HCT116 (cell line): Measurements from ENCODE around the gene ABCD1. TPM values are rescaled to one million over a fixed set of nuclear protein-coding genes. Genes with fewer than 3 reads are reported as not detected.

ENCODE experiments used
- ATAC-seq: fragments of 200-7000 bp; cut with Tn5 transposase; 2 replicates; pipeline ENCODE4 v1.9.1; 2020; ENCODE audit warnings: mild to moderate bottlenecking, moderate library complexity
- BruUV-seq: library from RNA; stranded (reverse); fragments of 400-500 nt; replicated peaks from 2 replicates; lab custom pipeline; 2021; lab: Mats Ljungman, UMichigan
- CTCF ChIA-PET: fragments of 300-600 bp; sonication (Branson Sonifier 250); formaldehyde crosslinking; loops from one replicate; lab custom pipeline; 2021; ENCODE audit warnings: antibody characterized with exemption; lab: Charles Lee
- POLR2A ChIA-PET: fragments of 300-600, 350-600 bp; sonication (Branson Sonifier 250); formaldehyde crosslinking; loops from one replicate; lab custom pipeline; 2021; ENCODE audit warnings: antibody characterized with exemption; lab: Charles Lee
- RAD21 ChIA-PET, 2 experiments: fragments of 300-600 bp; sonication (Branson Sonifier 250); formaldehyde crosslinking; loops; one replicate each; lab custom pipeline; 2023; ENCODE audit warnings: low total read pairs in 2 of 2; ENCODE audit not compliant: uncharacterized antibody in 2 of 2, unreplicated experiment in 2 of 2, low non-redundant PET in 1 of 2; lab: Charles Lee
- DNase-seq: peaks from one replicate; pipeline ENCODE4 v3.0.0-alpha.2; 2010; ENCODE audit warnings: low read depth, low spot score
- H2AFZ ChIP-seq: fragments of 200-600 bp; shearing (Covaris generic), sonication (generic); 2 replicates; pipeline ENCODE4 v1.6.1; 2017; ENCODE audit warnings: low read depth, mixed run types, mixed read lengths, antibody characterized with exemption, low read length; ENCODE audit not compliant: poor library complexity, severe bottlenecking
- H3K27ac ChIP-seq: 2 replicates; pipeline ENCODE4 v1.5.1; 2012; ENCODE audit warnings: low read depth, low read length
- H3K27me3 ChIP-seq: fragments of 200-600 bp; sonication (generic); 2 replicates; pipeline ENCODE4 v1.6.1; 2016; ENCODE audit warnings: mixed run types, low read length, mixed read lengths; ENCODE audit not compliant: insufficient read depth
- H3K36me3 ChIP-seq, 2 experiments: fragments of 200-500 bp in 1 of 2; fragments of 200-600 bp in 1 of 2; sonication (Bioruptor generic) in 1 of 2; sonication (generic) in 1 of 2; 2 replicates each; pipeline versions ENCODE4 v1.5.1 to v1.6.1; 2014 to 2016; ENCODE audit warnings: low read length in 2 of 2, inconsistent platforms in 1 of 2, mixed read lengths in 1 of 2, mixed run types in 1 of 2; ENCODE audit not compliant: insufficient read depth in 2 of 2, control insufficient read depth in 1 of 2
- H3K4me1 ChIP-seq, 2 experiments: fragments of 200-600 bp in 1 of 2; sonication (generic) in 1 of 2; 2 replicates each; pipeline versions ENCODE4 v1.5.1 to v1.6.1; 2012 to 2017; ENCODE audit warnings: low read length in 2 of 2, inconsistent platforms in 1 of 2, mild to moderate bottlenecking in 1 of 2, mixed read lengths in 1 of 2, mixed run types in 1 of 2, moderate library complexity in 1 of 2; ENCODE audit not compliant: insufficient read depth in 2 of 2, control insufficient read depth in 1 of 2
- H3K4me2 ChIP-seq: fragments of 200-600 bp; sonication (generic); 2 replicates; pipeline ENCODE4 v1.6.1; 2017; ENCODE audit warnings: mixed run types, low read length, mixed read lengths
- H3K4me3 ChIP-seq, 2 experiments: fragments of 200-600 bp in 1 of 2; sonication (generic) in 1 of 2; replicated peaks in 1 of 2; 2 replicates each; pipeline ENCODE4 v1.5.1; 2011 to 2016; ENCODE audit warnings: low read length in 2 of 2, control low read depth in 1 of 2, low read depth in 1 of 2, mild to moderate bottlenecking in 1 of 2, mixed read lengths in 1 of 2, mixed run types in 1 of 2
- H3K79me2 ChIP-seq: fragments of 200-600 bp; sonication (generic); 2 replicates; pipeline ENCODE4 v1.6.1; 2017; ENCODE audit warnings: mild to moderate bottlenecking, mixed run types, low read length, moderate library complexity, mixed read lengths; ENCODE audit not compliant: insufficient read depth
- H3K9ac ChIP-seq: fragments of 200-600 bp; sonication (generic); 2 replicates; pipeline ENCODE4 v1.6.1; 2016; ENCODE audit warnings: low read length, mixed read lengths
- H3K9me2 ChIP-seq: fragments of 200-600 bp; sonication (generic), shearing (Covaris generic); 2 replicates; pipeline ENCODE4 v1.6.1; 2017; ENCODE audit warnings: mixed run types, mild to moderate bottlenecking, moderate library complexity; ENCODE audit not compliant: insufficient read depth
- H3K9me3 ChIP-seq, 2 experiments: fragments of 200-500 bp in 1 of 2; fragments of 200-600 bp in 1 of 2; sonication (Bioruptor generic) in 1 of 2; sonication (generic) in 1 of 2; 2 replicates each; pipeline ENCODE4 v1.6.1; 2014 to 2017; ENCODE audit warnings: low read length in 2 of 2, mixed read lengths in 2 of 2, inconsistent platforms in 1 of 2, low read depth in 1 of 2, mild to moderate bottlenecking in 1 of 2, mixed run types in 1 of 2, moderate library complexity in 1 of 2; ENCODE audit not compliant: control insufficient read depth in 1 of 2, insufficient read depth in 1 of 2
- H4K20me1 ChIP-seq: fragments of 200-600 bp; sonication (generic), shearing (Covaris generic); 2 replicates; pipeline ENCODE4 v1.6.1; 2017; ENCODE audit warnings: mixed run types, mild to moderate bottlenecking, moderate library complexity; ENCODE audit not compliant: insufficient read depth
- ATF3 ChIP-seq: IDR thresholded peaks from 2 replicates; pipeline ENCODE4 v1.6.1; 2012
- CBX3 ChIP-seq: IDR thresholded peaks from 2 replicates; pipeline ENCODE4 v1.6.1; 2012; ENCODE audit warnings: low read depth
- CTCF ChIP-seq, 3 experiments: fragments of 200-600 bp in 1 of 3; sonication (generic) in 1 of 3; IDR thresholded peaks in 2 of 3; conservative IDR thresholded peaks in 1 of 3; 2 replicates each; pipeline ENCODE4 v1.5.1; 2012 to 2017; ENCODE audit warnings: low read depth in 2 of 3, low read length in 2 of 3, antibody characterized with exemption in 1 of 3, borderline replicate concordance in 1 of 3, control low read depth in 1 of 3, mild to moderate bottlenecking in 1 of 3, mixed read lengths in 1 of 3, mixed run types in 1 of 3, moderate library complexity in 1 of 3; ENCODE audit not compliant: insufficient read depth in 1 of 3
- EGR1 ChIP-seq: IDR thresholded peaks from 2 replicates; pipeline ENCODE4 v1.6.1; 2012; ENCODE audit warnings: low read depth
- ELF1 ChIP-seq: IDR thresholded peaks from 2 replicates; pipeline ENCODE4 v1.6.1; 2012; ENCODE audit warnings: low read depth, borderline replicate concordance
- EZH2 ChIP-seq: fragments of 200-600 bp; sonication (generic); IDR thresholded peaks from 2 replicates; pipeline ENCODE4 v1.6.1; 2017; ENCODE audit warnings: antibody characterized with exemption, mixed run types
- EZH2phosphoT487 ChIP-seq: fragments of 200-600 bp; IDR thresholded peaks from 2 replicates; pipeline ENCODE4 v1.6.1; 2018; ENCODE audit warnings: antibody characterized with exemption, borderline replicate concordance
- FOSL1 ChIP-seq: IDR thresholded peaks from 2 replicates; pipeline ENCODE4 v1.6.1; 2012; ENCODE audit warnings: low read depth
- JUND ChIP-seq: IDR thresholded peaks from 2 replicates; pipeline ENCODE4 v1.6.1; 2012
- MAX ChIP-seq: IDR thresholded peaks from 2 replicates; pipeline ENCODE4 v1.6.1; 2012
- POLR2A ChIP-seq: IDR thresholded peaks from 2 replicates; pipeline ENCODE4 v1.7.0; 2011; ENCODE audit warnings: borderline replicate concordance; ENCODE audit not compliant: insufficient read depth, insufficient read length; ENCODE audit errors: extremely low read depth
- RAD21 ChIP-seq: IDR thresholded peaks from 2 replicates; pipeline ENCODE4 v1.6.1; 2012; ENCODE audit warnings: low read depth, mild to moderate bottlenecking
- SIN3A ChIP-seq: IDR thresholded peaks from 2 replicates; pipeline ENCODE4 v1.6.1; 2012; ENCODE audit warnings: low read depth
- SP1 ChIP-seq: IDR thresholded peaks from 2 replicates; pipeline ENCODE4 v1.6.1; 2012; ENCODE audit warnings: low read depth
- SRF ChIP-seq: IDR thresholded peaks from 2 replicates; pipeline ENCODE4 v1.6.1; 2012; ENCODE audit warnings: low read depth
- TCF7L2 ChIP-seq: IDR thresholded peaks from 2 replicates; pipeline ENCODE4 v1.7.0; 2011; ENCODE audit warnings: borderline replicate concordance, inconsistent platforms; ENCODE audit not compliant: insufficient read depth, insufficient read length; ENCODE audit errors: extremely low read depth
- YY1 ChIP-seq: IDR thresholded peaks from 2 replicates; pipeline ENCODE4 v1.6.1; 2011; ENCODE audit warnings: low read length, low read depth, moderate library complexity, mild to moderate bottlenecking; ENCODE audit not compliant: insufficient replicate concordance; ENCODE audit errors: extremely low read depth
- ZNF274 ChIP-seq: fragments of 200-500 bp; sonication (Bioruptor generic); IDR thresholded peaks from 2 replicates; pipeline ENCODE4 v1.6.1; 2014; ENCODE audit warnings: mild to moderate bottlenecking, low read depth, low read length, inconsistent platforms
- intact Hi-C: fragments of 100-400 bp; cut with micrococcal nuclease; formaldehyde crosslinking; loops from 2 replicates; pipeline ENCODE4 v1.10.0; 2022
- total RNA-seq: library from RNA; stranded (reverse); gene quantifications from one replicate; pipeline ENCODE4 v1.2.1, GENCODE V29; 2021; ENCODE audit not compliant: unreplicated experiment

Gene ABCD1
- total RNA-seq, 1 experiment from 2014 or later: 7.1 TPM

- no peaks in the 10 kb centered on the region for H4K20me1 ChIP-seq
- no TSS peak for BruUV-seq
- CTCF ChIA-PET: no interaction called here
Measured at GRCh38 chrX:153736071-153736820, 11.6 kb downstream of the ABCD1 start.

GRCh38 chrX:153736871-153737441, 12.3 kb downstream of the ABCD1 start:
- DNase-seq: no peak
- Histone ChIP-seq H3K27me3 (no peaks in the 10 kb centered on the region), H2AFZ (no peak overlapping the region), H3K4me1 (peaks cover 0 to 7% of the 10 kb centered on the region in 2 experiments; a peak in 1 of 4 replicates), H3K9me2 (no peaks in the 10 kb centered on the region), H3K4me2 (no peak overlapping the region), H3K27ac (no peak overlapping the region), H3K9ac (no peak overlapping the region), H3K4me3 (no peak overlapping the region), H3K9me3 (no peaks in the 10 kb centered on the region), H3K79me2 (no peaks in the 10 kb centered on the region), H4K20me1 (no peaks in the 10 kb centered on the region), H3K36me3 (no peaks in the 10 kb centered on the region)
- ChIA-PET POLR2A (no interaction called here), RAD21 (no interaction called here), CTCF (no interaction called here)
- BruUV-seq: no TSS peak
- ATAC-seq: no peak
- intact Hi-C loops: no loop called here
- TF ChIP-seq TCF7L2 (no peak), SIN3A (no peak), EZH2 (no peak), SRF (no peak), CTCF (IDR thresholded peaks at IDR 0.05 in 2 of 3, conservative IDR thresholded peaks at IDR 0.05 in 1 of 3; ENCODE audit: borderline replicate concordance in 1 of 3, insufficient read depth in 1 of 3, low read depth in 2 of 3, low read length in 2 of 3) (no peak), ATF3 (no peak), POLR2A (no peak), FOSL1 (no peak), ZNF274 (no peak)

More at GRCh38 chrX:153736071-153736820, 11.6 kb downstream of the ABCD1 start:
- Histone ChIP-seq H3K9me3 (no peaks in the 10 kb centered on the region), H3K4me1 (peaks cover 0 to 9% of the 10 kb centered on the region in 2 experiments; a peak in 1 of 4 replicates), H3K36me3 (no peaks in the 10 kb centered on the region), H3K9ac (no peak overlapping the region), H3K79me2 (no peaks in the 10 kb centered on the region), H3K27me3 (no peaks in the 10 kb centered on the region), H2AFZ (no peak overlapping the region), H3K4me3 (no peak overlapping the region), H3K4me2 (no peak overlapping the region), H3K27ac (no peak overlapping the region), H3K9me2 (no peaks in the 10 kb centered on the region)
- DNase-seq: no peak
- ChIA-PET RAD21 (no interaction called here), POLR2A (interaction anchor here (0.6 kb wide), 1 partner anchor 192 kb away, joined by 3 read pairs; no protein-coding TSS in a partner anchor)
- TF ChIP-seq EZH2 (no peak), JUND (no peak), ZNF274 (no peak), SP1 (no peak), RAD21 (no peak), MAX (no peak), ELF1 (no peak), FOSL1 (no peak), EGR1 (no peak), POLR2A (no peak), CBX3 (no peak), YY1 (no peak), EZH2phosphoT487 (no peak), SRF (no peak)
- intact Hi-C loops: no loop called here
- ATAC-seq: no peak
